IPS-18a (cell line): ENCODE measurements around the gene SOD1.

Source experiments
- H3K27ac ChIP-seq: one replicate; pipeline ENCODE4 v1.5.1; 2013; ENCODE audit warnings: low read length
- H3K27me3 ChIP-seq: one replicate; pipeline ENCODE4 v1.6.1; 2013; ENCODE audit warnings: mild to moderate bottlenecking, low read length; ENCODE audit not compliant: control insufficient read depth, insufficient read depth
- H3K36me3 ChIP-seq: one replicate; pipeline ENCODE4 v1.6.1; 2013; ENCODE audit warnings: low read depth, low read length; ENCODE audit not compliant: control insufficient read depth
- H3K4me1 ChIP-seq: one replicate; pipeline ENCODE4 v1.6.1; 2013; ENCODE audit warnings: low read depth, low read length; ENCODE audit not compliant: control insufficient read depth
- H3K4me3 ChIP-seq: one replicate; pipeline ENCODE4 v1.5.1; 2013; ENCODE audit warnings: low read length
- H3K9ac ChIP-seq: one replicate; pipeline ENCODE4 v1.6.1; 2013; ENCODE audit warnings: mild to moderate bottlenecking, low read length, moderate library complexity
- H3K9me3 ChIP-seq: one replicate; pipeline ENCODE4 v1.6.1; 2013; ENCODE audit warnings: low read depth, low read length; ENCODE audit not compliant: control insufficient read depth

The SOD1 gene

DNA sequence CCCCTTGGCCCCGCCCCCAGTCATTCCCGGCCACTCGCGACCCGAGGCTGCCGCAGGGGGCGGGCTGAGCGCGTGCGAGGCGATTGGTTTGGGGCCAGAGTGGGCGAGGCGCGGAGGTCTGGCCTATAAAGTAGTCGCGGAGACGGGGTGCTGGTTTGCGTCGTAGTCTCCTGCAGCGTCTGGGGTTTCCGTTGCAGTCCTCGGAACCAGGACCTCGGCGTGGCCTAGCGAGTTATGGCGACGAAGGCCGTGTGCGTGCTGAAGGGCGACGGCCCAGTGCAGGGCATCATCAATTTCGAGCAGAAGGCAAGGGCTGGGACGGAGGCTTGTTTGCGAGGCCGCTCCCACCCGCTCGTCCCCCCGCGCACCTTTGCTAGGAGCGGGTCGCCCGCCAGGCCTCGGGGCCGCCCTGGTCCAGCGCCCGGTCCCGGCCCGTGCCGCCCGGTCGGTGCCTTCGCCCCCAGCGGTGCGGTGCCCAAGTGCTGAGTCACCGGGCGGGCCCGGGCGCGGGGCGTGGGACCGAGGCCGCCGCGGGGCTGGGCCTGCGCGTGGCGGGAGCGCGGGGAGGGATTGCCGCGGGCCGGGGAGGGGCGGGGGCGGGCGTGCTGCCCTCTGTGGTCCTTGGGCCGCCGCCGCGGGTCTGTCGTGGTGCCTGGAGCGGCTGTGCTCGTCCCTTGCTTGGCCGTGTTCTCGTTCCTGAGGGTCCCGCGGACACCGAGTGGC, at the start of gene SOD1:
Gene SOD1, plus strand, starts transcription at position 158 of the 723 bp plus-strand sequence. Its CDS starts 77 bp downstream, at position 235.
- H3K27me3 ChIP-seq = no peaks in the 10 kb centered on the region
- H3K9ac ChIP-seq = peak within 1 kb of the TSS; percentile 64
- peak within 1 kb of the TSS; percentile 82 for H3K4me3 ChIP-seq
- peaks cover 13% of the 10 kb centered on the region for H3K36me3 ChIP-seq
- H3K4me1 ChIP-seq = peaks cover 8% of the 10 kb centered on the region
- H3K9me3 ChIP-seq = no peaks in the 10 kb centered on the region
- no peak within 1 kb of the TSS for H3K27ac ChIP-seq

- H3K27ac ChIP-seq = no peak overlapping the region
- H3K4me1 ChIP-seq = no peaks in the 10 kb centered on the region
- no peaks in the 10 kb centered on the region for H3K9me3 ChIP-seq
- no peak overlapping the region for H3K9ac ChIP-seq
- no peak overlapping the region for H3K4me3 ChIP-seq
- no peaks in the 10 kb centered on the region for H3K36me3 ChIP-seq
- no peaks in the 10 kb centered on the region for H3K27me3 ChIP-seq
Measured at GRCh38 chr21:31611445-31611844, 48.0 kb upstream of the SOD1 start.

- no peak overlapping the region for H3K27ac ChIP-seq
- H3K4me3 ChIP-seq = no peak overlapping the region
- H3K36me3 ChIP-seq = no peaks in the 10 kb centered on the region
- H3K9me3 ChIP-seq = no peaks in the 10 kb centered on the region
- no peaks in the 10 kb centered on the region for H3K27me3 ChIP-seq
- no peaks in the 10 kb centered on the region for H3K4me1 ChIP-seq
- H3K9ac ChIP-seq = no peak overlapping the region
Measured at GRCh38 chr21:31612894-31613785, 46.4 kb upstream of the SOD1 start.

DNA sequence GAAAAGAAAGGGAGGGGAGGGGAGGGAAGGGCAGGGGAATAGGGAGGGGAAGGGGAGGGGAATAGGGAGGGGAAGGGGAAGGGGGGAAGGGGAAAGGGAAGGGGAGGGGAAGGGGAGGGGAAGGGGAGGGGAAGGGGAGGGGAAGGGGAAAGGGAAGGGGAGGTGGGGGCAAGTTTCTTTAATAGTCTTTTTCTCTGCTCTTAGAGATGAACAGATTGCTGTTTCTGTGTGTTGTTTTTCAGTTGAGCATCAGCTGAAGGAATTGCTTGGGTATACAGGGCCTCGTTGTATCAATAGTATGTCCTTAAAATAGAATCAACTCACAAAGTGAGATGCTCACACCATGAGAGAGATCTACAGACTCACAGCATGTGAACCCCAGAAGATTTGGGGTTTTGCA, 44.8 kb upstream of the SOD1 start:
- no peaks in the 10 kb centered on the region for H3K4me1 ChIP-seq
- no peak overlapping the region for H3K4me3 ChIP-seq
- H3K36me3 ChIP-seq = no peaks in the 10 kb centered on the region
- H3K9me3 ChIP-seq = no peaks in the 10 kb centered on the region
- H3K27ac ChIP-seq = no peak overlapping the region
- H3K27me3 ChIP-seq = no peaks in the 10 kb centered on the region
- no peak overlapping the region for H3K9ac ChIP-seq

DNA sequence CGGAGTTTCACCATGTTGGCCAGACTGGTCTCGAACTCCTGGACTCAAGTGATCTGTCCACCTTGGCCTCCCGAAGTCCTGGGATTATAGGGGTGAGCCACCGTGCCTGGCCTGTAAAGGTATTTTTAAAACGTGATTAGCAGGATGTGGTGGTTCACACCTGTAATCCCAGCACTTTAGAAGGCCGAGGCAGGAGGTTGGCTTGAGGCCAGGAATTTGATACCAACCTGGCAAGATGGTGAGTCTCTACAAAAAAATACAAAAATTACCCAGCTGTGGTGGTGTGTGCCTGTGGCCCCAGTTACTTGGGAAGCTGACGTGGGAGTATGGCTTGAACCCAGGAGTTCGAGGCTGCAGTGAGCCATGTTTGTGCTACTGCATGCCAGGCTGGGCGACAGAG, 43.3 kb upstream of the SOD1 start:
- H3K4me3 ChIP-seq = no peak overlapping the region
- H3K27ac ChIP-seq = no peak overlapping the region
- no peaks in the 10 kb centered on the region for H3K9me3 ChIP-seq
- no peak overlapping the region for H3K9ac ChIP-seq
- no peaks in the 10 kb centered on the region for H3K36me3 ChIP-seq
- no peaks in the 10 kb centered on the region for H3K4me1 ChIP-seq
- no peaks in the 10 kb centered on the region for H3K27me3 ChIP-seq

GRCh38 chr21:31618696-31619430, 40.6 kb upstream of the SOD1 start:
- H3K9ac ChIP-seq = no peak overlapping the region
- no peak overlapping the region for H3K4me3 ChIP-seq
- no peak overlapping the region for H3K27ac ChIP-seq
- no peaks in the 10 kb centered on the region for H3K36me3 ChIP-seq
- no peaks in the 10 kb centered on the region for H3K9me3 ChIP-seq
- no peaks in the 10 kb centered on the region for H3K27me3 ChIP-seq
- H3K4me1 ChIP-seq = no peaks in the 10 kb centered on the region

- H3K9ac ChIP-seq = no peak overlapping the region
- H3K4me3 ChIP-seq = no peak overlapping the region
- H3K9me3 ChIP-seq = no peaks in the 10 kb centered on the region
- H3K4me1 ChIP-seq = no peaks in the 10 kb centered on the region
- H3K27me3 ChIP-seq = no peaks in the 10 kb centered on the region
- H3K36me3 ChIP-seq = no peaks in the 10 kb centered on the region
- H3K27ac ChIP-seq = no peak overlapping the region
Measured at GRCh38 chr21:31622397-31622796, 37.1 kb upstream of the SOD1 start.

DNA sequence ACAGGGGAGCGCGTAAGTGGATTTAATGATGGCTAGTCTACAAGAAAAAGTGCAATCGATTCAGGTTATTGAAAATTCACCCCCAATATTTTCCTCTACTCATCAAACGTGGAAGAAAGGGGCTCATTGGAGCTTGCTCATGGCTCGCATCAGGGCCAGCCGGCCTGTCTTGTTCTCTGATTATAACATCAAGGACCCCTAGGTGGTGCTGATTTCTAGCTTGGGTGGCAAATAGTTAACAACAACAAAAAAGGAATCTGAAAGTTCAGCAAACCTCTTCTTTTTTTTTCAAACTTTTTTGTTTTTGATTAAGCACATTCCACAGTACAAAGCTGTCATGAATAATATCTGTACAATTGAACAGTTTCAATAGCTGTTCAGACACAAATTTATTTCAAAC, 35.8 kb upstream of the SOD1 start:
- no peaks in the 10 kb centered on the region for H3K4me1 ChIP-seq
- H3K9ac ChIP-seq = no peak overlapping the region
- H3K27ac ChIP-seq = no peak overlapping the region
- H3K4me3 ChIP-seq = no peak overlapping the region
- H3K9me3 ChIP-seq = no peaks in the 10 kb centered on the region
- no peaks in the 10 kb centered on the region for H3K36me3 ChIP-seq
- no peaks in the 10 kb centered on the region for H3K27me3 ChIP-seq

DNA sequence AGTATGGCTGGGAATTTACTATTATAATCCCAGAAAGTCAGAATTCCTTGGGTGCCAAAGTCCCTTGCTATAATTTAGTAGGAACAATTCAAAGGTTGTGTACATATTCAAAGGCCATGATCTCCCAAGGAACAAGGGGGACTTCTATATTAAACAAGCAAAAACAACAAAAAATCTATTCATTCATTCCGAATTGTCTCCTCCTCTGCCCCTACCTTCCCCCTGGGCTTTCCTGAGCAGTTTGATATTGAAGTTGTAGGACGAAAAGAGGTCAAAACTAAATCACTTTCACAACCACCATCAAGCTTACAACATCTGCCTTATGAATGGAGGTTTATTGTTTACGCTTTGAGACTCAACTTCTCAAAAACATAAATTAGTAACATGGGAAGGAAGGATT, 35.3 kb upstream of the SOD1 start:
- Histone ChIP-seq H3K36me3 (no peaks in the 10 kb centered on the region), H3K4me1 (no peaks in the 10 kb centered on the region), H3K27me3 (no peaks in the 10 kb centered on the region), H3K27ac (no peak overlapping the region), H3K9me3 (no peaks in the 10 kb centered on the region), H3K9ac (no peak overlapping the region), H3K4me3 (no peak overlapping the region)

DNA sequence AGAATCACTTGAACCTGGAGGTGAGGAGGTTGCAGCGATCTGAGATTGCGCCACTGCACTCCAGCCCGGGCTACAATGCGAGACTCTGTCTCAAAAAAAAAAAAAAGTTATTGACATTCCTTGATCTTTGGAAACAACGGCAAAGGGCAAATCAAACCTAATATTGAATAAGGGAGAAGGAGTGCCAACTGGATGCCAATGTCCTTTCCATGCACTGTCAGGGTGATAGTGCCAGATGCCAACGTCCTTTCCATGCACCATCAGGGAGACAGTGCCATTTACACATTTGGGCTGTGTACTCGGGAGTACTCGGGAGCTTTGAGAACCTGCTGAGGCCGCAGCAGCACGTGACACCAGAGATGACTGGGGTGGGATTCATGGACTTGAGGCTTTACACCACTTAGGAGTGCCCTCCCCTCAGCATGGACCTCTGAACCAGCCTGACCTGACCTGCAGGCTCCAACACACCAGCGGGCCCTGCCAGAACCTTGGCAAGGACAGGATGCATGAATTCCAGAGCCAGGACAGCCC, 34.5 kb upstream of the SOD1 start:
- Histone ChIP-seq H3K27ac (no peak overlapping the region), H3K4me1 (no peaks in the 10 kb centered on the region), H3K9ac (no peak overlapping the region), H3K36me3 (no peaks in the 10 kb centered on the region), H3K4me3 (no peak overlapping the region), H3K27me3 (no peaks in the 10 kb centered on the region), H3K9me3 (no peaks in the 10 kb centered on the region)

DNA sequence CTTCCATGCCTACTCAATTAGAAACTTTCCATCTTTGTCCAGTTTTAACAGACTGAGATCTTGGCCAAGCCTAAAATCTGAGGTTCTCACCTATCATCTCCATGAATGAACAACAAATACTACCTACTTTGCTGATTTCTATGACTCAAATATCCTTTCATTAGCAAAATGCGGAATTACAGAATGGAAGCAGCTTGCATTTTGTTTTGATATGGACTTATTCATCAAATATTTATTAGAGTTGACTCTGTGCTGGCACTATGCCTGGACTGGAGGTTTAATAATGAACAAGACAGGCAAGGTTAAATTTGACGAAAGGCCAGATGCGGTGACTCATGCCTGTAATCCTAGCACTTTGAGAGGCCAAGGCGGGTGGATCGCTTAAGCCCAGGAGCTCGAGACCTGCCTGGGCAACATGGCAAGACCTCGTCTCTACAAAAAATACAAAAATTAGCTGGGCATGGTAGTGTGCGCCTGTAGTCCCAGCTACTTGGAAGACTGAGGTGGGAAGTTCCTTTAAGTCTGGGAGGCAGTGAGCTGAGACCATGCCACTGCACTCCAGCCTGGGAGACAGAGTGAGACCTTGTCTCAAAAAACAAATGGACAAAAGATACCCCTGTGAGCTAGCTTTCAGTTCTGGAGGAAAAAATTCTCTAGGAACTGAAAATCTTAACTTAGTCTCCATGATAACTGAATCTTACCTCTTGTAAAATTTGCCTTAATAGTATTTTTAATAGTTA, 29.4 kb upstream of the SOD1 start:
- no peaks in the 10 kb centered on the region for H3K36me3 ChIP-seq
- H3K4me3 ChIP-seq = no peak overlapping the region
- H3K4me1 ChIP-seq = no peaks in the 10 kb centered on the region
- H3K27me3 ChIP-seq = no peaks in the 10 kb centered on the region
- H3K9ac ChIP-seq = no peak overlapping the region
- H3K9me3 ChIP-seq = no peaks in the 10 kb centered on the region
- H3K27ac ChIP-seq = no peak overlapping the region
